Endothelial cell of umbilical vein (primary cell): Measurements from ENCODE around the gene COL23A1. TPM values are rescaled to one million over a fixed set of nuclear protein-coding genes. Genes with fewer than 3 reads are reported as not detected.

ENCODE experiments used
- BruUV-seq: library from RNA; stranded (reverse); fragments of 400-500 nt; replicated peaks from 2 replicates; lab custom pipeline; 2021; lab: Mats Ljungman, UMichigan
- CTCF ChIA-PET: fragments of 300-600, 350-600 bp; sonication (Branson Sonifier 250); formaldehyde crosslinking; loops from one replicate; lab custom pipeline; 2021; ENCODE audit warnings: antibody characterized with exemption, inconsistent platforms; lab: Charles Lee
- POLR2A ChIA-PET: fragments of 300-600, 350-600 bp; sonication (Branson Sonifier 250); formaldehyde crosslinking; loops from one replicate; lab custom pipeline; 2021; ENCODE audit warnings: antibody characterized with exemption, inconsistent platforms; lab: Charles Lee
- DNase-seq: peaks from one replicate; pipeline ENCODE4 v3.0.0-alpha.2; 2011; ENCODE audit warnings: low read depth, low spot score
- FAIRE-seq: peaks from 2 replicates; lab custom pipeline; 2011; peaks lifted over from hg19 to GRCh38; lab: Jason Lieb, UNC
- H2AFZ ChIP-seq: 2 replicates; pipeline ENCODE4 v1.6.0; 2012; ENCODE audit warnings: low read depth, low read length, control low read depth, inconsistent platforms
- H3K27ac ChIP-seq: 2 replicates; pipeline ENCODE4 v1.5.1; 2011; ENCODE audit warnings: low read depth, mild to moderate bottlenecking, control low read depth, low read length, moderate library complexity; ENCODE audit not compliant: insufficient read depth
- H3K27me3 ChIP-seq, 2 experiments: 2 replicates each; pipeline versions ENCODE4 v1.6.0 to v1.6.1; 2011; ENCODE audit warnings: low read length in 2 of 2, mixed read lengths in 1 of 2; ENCODE audit not compliant: control insufficient read depth in 2 of 2, insufficient read depth in 2 of 2
- H3K36me3 ChIP-seq, 2 experiments: 2 replicates in 1 of 2; 3 replicates in 1 of 2; pipeline ENCODE4 v1.5.1; 2011; ENCODE audit warnings: low read length in 2 of 2, mild to moderate bottlenecking in 1 of 2, moderate library complexity in 1 of 2; ENCODE audit not compliant: control insufficient read depth in 2 of 2, insufficient read depth in 2 of 2; ENCODE audit errors: extremely low read depth in 1 of 2
- H3K4me1 ChIP-seq: 3 replicates; pipeline ENCODE4 v1.5.1; 2011; ENCODE audit warnings: mild to moderate bottlenecking, low read length; ENCODE audit not compliant: control insufficient read depth, insufficient read depth; ENCODE audit errors: extremely low read depth
- H3K4me2 ChIP-seq: 2 replicates; pipeline ENCODE4 v1.6.1; 2011; ENCODE audit warnings: low read length, control low read depth, mixed read lengths; ENCODE audit not compliant: insufficient read depth
- H3K4me3 ChIP-seq, 3 experiments: fragments of 200-600 bp in 1 of 3; sonication (generic), shearing (Covaris generic) in 1 of 3; replicated peaks in 1 of 3; 2 replicates each; pipeline ENCODE4 v1.5.1; 2011 to 2016; ENCODE audit warnings: control low read depth in 3 of 3, low read length in 3 of 3, mild to moderate bottlenecking in 2 of 3, inconsistent platforms in 1 of 3, low read depth in 1 of 3, moderate library complexity in 1 of 3; ENCODE audit not compliant: insufficient read depth in 1 of 3
- H3K79me2 ChIP-seq: 2 replicates; pipeline ENCODE4 v1.6.0; 2012; ENCODE audit warnings: low read length, inconsistent platforms; ENCODE audit not compliant: control insufficient read depth, insufficient read depth
- H3K9ac ChIP-seq: replicated peaks from 2 replicates; pipeline ENCODE3; 2011; ENCODE audit warnings: low read length, control low read depth; ENCODE audit not compliant: insufficient read depth; ENCODE audit errors: extremely low read depth
- H3K9me1 ChIP-seq: replicated peaks from 3 replicates; pipeline ENCODE4 v1.6.0; 2011; ENCODE audit warnings: mild to moderate bottlenecking, low read length; ENCODE audit not compliant: control insufficient read depth, insufficient read depth; ENCODE audit errors: extremely low read depth
- H3K9me3 ChIP-seq: replicated peaks from 2 replicates; pipeline ENCODE4 v1.5.1; 2012; ENCODE audit warnings: low read length, inconsistent platforms; ENCODE audit not compliant: control insufficient read depth, insufficient read depth
- H4K20me1 ChIP-seq: replicated peaks from 2 replicates; pipeline ENCODE3; 2011; ENCODE audit warnings: mild to moderate bottlenecking, low read length; ENCODE audit not compliant: control insufficient read depth, insufficient read depth; ENCODE audit errors: extremely low read depth
- GATA2 ChIP-seq: IDR thresholded peaks from 2 replicates; pipeline ENCODE4 v1.7.0; 2011; ENCODE audit warnings: low read depth, mild to moderate bottlenecking, moderate library complexity, mixed read lengths, low read length; ENCODE audit not compliant: insufficient read length, insufficient read depth
- JUN ChIP-seq: IDR thresholded peaks from 2 replicates; pipeline ENCODE4 v1.6.1; 2011; ENCODE audit warnings: borderline replicate concordance, low read depth; ENCODE audit not compliant: insufficient read length, insufficient read depth
- POLR2A ChIP-seq: IDR thresholded peaks from 2 replicates; pipeline ENCODE4 v1.6.1; 2012; ENCODE audit warnings: low read depth, mild to moderate bottlenecking, control low read depth, low read length
- dilution Hi-C: fragments of 300-500 bp; cut with MboI; formaldehyde crosslinking; loops from one replicate; pipeline ENCODE4 v1.15.0; 2019; ENCODE audit warnings: low sequenced_read_pairs; ENCODE audit not compliant: extremely low pct_ligation_motif_present
- intact Hi-C: fragments of 100-400 bp; cut with micrococcal nuclease; formaldehyde crosslinking; loops from one replicate; pipeline ENCODE4 v1.10.0; 2022
- polyA plus RNA-seq, 4 experiments: library from polyadenylated mRNA; depleted of rRNA in 3 of 4; stranded (reverse) in 3 of 4; unstranded in 1 of 4; fragments of >200 nt; gene quantifications; 2 replicates each; pipeline versions ENCODE4 v1.2.1 to v1.2.3, GENCODE V29; 2011 to 2012; ENCODE audit warnings: missing spikeins in 1 of 4
- total RNA-seq: library from RNA; stranded (reverse); gene quantifications from 2 replicates; pipeline ENCODE4 v1.2.3, GENCODE V29; 2021
- TF ChIP-seq, protein P1 (sequence below), 2 donors: IDR thresholded peaks; 1 replicate in 1 of 2; 2 replicates in 1 of 2; pipeline ENCODE4 v1.5.1; 2011; ENCODE audit warnings: low read length in 2 of 2, mild to moderate bottlenecking in 2 of 2, moderate library complexity in 2 of 2, control low read depth in 1 of 2, inconsistent platforms in 1 of 2, low read depth in 1 of 2; ENCODE audit not compliant: insufficient read depth in 1 of 2; ENCODE audit errors: extremely low read depth in 1 of 2
- TF ChIP-seq, protein P2 (sequence below): IDR thresholded peaks from 2 replicates; pipeline ENCODE4 v1.6.1; 2011; ENCODE audit not compliant: insufficient read depth, insufficient read length

COL23A1 gene
- total and polyA plus RNA-seq, 2 donors (not counting 3 experiments of a cell fraction or from before 2014, with no cell fraction given) = not detected

DNA sequence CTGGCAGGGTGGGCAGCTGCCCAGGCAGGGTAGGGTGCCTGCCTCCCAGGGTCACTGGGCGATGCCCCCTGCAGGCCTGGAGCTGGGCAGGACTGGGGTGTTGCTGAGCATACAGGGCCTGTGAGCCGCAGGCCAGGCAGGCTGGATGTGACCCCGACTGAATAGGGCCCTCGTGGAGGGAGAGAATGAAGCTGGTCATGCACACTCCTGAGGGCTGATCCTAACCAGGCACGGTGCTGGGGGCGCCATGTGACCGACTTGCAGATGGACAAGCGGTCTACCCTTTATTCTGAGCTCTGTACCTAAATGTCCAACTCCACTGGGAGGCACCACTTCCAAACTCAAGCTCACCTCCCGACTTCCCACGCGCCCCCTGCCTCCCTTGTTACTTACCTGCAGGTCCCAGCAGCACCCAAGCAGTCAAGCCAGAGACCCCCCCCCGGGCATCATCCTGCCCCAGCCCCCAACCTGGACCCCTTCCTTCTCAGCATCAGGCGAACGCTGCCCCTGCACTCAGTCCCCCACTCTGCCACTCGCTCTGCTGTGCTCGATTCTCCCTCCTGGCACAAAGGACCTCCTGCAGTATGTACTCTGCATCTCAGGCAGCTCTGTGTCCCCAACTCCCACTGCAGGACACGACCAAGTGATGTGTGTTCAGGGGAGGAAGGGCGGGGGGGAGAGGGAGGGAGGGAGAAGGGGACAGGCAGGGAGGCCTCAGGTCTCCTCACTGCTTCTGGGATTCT is 280.8 kb downstream of the COL23A1 start:
- DNase-seq (no peak), FAIRE-seq (no peak)
- Histone ChIP-seq H3K4me2 (no peak overlapping the region), H2AFZ (no peak overlapping the region), H3K27me3 (no peaks in the 10 kb centered on the region), H3K9me1 (no peaks in the 10 kb centered on the region), H3K27ac (no peak overlapping the region), H3K79me2 (no peaks in the 10 kb centered on the region), H3K36me3 (no peaks in the 10 kb centered on the region), H3K4me3 (no peak overlapping the region), H3K4me1 (no peaks in the 10 kb centered on the region), H3K9ac (no peak overlapping the region), H4K20me1 (no peaks in the 10 kb centered on the region), H3K9me3 (no peaks in the 10 kb centered on the region)
- no TSS peak for BruUV-seq
- dilution Hi-C loops (no loop called here), intact Hi-C loops (no loop called here)
- ChIA-PET POLR2A (no interaction called here), CTCF (no interaction called here)
- TF ChIP-seq, protein P1, sequence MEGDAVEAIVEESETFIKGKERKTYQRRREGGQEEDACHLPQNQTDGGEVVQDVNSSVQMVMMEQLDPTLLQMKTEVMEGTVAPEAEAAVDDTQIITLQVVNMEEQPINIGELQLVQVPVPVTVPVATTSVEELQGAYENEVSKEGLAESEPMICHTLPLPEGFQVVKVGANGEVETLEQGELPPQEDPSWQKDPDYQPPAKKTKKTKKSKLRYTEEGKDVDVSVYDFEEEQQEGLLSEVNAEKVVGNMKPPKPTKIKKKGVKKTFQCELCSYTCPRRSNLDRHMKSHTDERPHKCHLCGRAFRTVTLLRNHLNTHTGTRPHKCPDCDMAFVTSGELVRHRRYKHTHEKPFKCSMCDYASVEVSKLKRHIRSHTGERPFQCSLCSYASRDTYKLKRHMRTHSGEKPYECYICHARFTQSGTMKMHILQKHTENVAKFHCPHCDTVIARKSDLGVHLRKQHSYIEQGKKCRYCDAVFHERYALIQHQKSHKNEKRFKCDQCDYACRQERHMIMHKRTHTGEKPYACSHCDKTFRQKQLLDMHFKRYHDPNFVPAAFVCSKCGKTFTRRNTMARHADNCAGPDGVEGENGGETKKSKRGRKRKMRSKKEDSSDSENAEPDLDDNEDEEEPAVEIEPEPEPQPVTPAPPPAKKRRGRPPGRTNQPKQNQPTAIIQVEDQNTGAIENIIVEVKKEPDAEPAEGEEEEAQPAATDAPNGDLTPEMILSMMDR (IDR thresholded peaks at IDR 0.05; ENCODE audit: extremely low read depth in 1 of 2, insufficient read depth in 1 of 2, low read depth in 1 of 2, low read length in 2 of 2) = no peak
- TF ChIP-seq JUN (no peak), GATA2 (no peak), POLR2A (no peak)
- TF ChIP-seq, protein P2, sequence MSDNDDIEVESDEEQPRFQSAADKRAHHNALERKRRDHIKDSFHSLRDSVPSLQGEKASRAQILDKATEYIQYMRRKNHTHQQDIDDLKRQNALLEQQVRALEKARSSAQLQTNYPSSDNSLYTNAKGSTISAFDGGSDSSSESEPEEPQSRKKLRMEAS = no peak
